ENCODE results near the gene TGM4. TPM values are rescaled to one million over a fixed set of nuclear protein-coding genes. Genes with fewer than 3 reads are reported as not detected.
A peak's percentile ranks its signal among the peaks of the same experiment; 100 is the strongest.

Gene TGM4
- total and polyA plus RNA-seq, 2 experiments from 2014 or later = 0.84 TPM; not detected in 1

DNA sequence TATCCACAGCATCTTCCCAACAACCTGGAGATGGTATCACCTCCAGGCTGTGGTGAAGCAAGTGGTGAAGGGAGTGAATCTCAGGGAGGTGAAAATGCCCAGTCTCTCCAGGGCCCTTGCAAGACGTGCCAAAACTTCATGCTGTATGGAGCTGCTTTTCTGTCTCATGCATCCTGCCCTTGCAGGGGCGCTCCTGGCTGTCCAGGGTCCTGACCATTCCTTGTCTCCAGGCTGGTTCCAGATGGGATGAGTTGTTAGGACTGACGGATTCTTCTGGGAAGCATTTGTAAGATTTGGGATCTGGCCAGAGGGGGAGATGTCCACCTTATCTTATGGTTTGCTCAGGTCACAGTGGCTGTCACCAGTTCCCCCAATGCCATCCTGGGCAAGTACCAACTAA, 15.8 kb downstream of the TGM4 start:
- Histone ChIP-seq H3K9me3 (ENCODE audit: low read depth) (no peaks in the 10 kb centered on the region), H3K4me3 (no peak overlapping the region), H3K27me3 (no peaks in the 10 kb centered on the region), H3K36me3 (no peaks in the 10 kb centered on the region), H3K27ac (no peak overlapping the region), H3K4me1 (ENCODE audit: low read depth) (no peaks in the 10 kb centered on the region)
- TF ChIP-seq, protein P1, sequence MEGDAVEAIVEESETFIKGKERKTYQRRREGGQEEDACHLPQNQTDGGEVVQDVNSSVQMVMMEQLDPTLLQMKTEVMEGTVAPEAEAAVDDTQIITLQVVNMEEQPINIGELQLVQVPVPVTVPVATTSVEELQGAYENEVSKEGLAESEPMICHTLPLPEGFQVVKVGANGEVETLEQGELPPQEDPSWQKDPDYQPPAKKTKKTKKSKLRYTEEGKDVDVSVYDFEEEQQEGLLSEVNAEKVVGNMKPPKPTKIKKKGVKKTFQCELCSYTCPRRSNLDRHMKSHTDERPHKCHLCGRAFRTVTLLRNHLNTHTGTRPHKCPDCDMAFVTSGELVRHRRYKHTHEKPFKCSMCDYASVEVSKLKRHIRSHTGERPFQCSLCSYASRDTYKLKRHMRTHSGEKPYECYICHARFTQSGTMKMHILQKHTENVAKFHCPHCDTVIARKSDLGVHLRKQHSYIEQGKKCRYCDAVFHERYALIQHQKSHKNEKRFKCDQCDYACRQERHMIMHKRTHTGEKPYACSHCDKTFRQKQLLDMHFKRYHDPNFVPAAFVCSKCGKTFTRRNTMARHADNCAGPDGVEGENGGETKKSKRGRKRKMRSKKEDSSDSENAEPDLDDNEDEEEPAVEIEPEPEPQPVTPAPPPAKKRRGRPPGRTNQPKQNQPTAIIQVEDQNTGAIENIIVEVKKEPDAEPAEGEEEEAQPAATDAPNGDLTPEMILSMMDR (IDR thresholded peaks at IDR 0.05; ENCODE audit: low read depth, low read length) = no peak
- DNase-seq (ENCODE audit: low read depth in 1 of 2, low spot score in 1 of 2) = peak in 1 of 2 donors; percentile 47

DNA sequence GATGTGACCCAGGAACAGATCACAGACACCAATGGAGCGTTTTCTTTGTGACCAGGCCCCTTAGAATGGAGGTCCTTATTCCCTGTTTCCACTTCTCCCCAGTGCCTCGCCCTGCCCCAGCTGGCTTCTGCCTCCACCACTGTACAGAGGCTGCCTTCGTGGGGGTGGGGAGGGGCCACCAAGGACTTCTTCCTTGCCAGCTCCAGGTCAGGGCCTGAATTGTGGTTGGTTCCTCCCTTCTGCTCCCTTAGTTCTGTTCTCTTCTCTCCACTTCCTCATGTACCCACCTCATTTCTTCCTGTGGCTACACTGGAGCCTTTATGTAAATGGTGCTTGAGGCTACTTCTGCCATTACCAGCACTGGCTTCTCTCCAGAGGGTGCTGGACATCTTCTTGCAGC, 16.4 kb downstream of the TGM4 start:
- no peaks in the 10 kb centered on the region for H3K4me1 ChIP-seq (ENCODE audit: low read depth)
- H3K27me3 ChIP-seq = no peaks in the 10 kb centered on the region
- H3K27ac ChIP-seq = no peak overlapping the region
- TF ChIP-seq, protein P1 (IDR thresholded peaks at IDR 0.05; ENCODE audit: low read depth, low read length) = no peak
- H3K9me3 ChIP-seq (ENCODE audit: low read depth) = no peaks in the 10 kb centered on the region
- no peak overlapping the region for H3K4me3 ChIP-seq
- DNase-seq (ENCODE audit: low read depth in 1 of 2, low spot score in 1 of 2) = no peak
- H3K36me3 ChIP-seq = no peaks in the 10 kb centered on the region

DNA sequence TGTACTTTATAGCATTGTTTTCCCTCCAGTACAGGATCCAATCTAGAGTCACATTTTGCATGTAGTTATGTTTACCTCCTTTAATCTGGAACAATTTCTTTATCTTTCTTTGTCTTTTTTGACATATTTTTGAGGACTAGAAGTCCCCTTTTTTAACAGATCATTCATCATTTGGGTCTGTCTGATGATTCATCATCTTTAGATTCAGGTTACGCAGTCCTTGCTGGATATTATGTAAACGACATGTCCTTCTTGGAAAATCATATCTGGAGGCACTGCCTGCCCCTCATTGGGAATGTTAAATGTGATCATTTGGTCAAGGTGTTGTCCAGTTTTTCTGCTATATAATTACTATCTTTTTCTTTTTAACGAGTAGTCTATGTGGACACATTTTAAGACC, 18.3 kb downstream of the TGM4 start:
- no peak overlapping the region for H3K27ac ChIP-seq
- DNase-seq (ENCODE audit: low read depth in 1 of 2, low spot score in 1 of 2) = peak in 1 of 2 donors; percentile 43
- TF ChIP-seq, protein P1 (IDR thresholded peaks at IDR 0.05; ENCODE audit: low read depth, low read length) = no peak
- H3K36me3 ChIP-seq = no peaks in the 10 kb centered on the region
- no peaks in the 10 kb centered on the region for H3K9me3 ChIP-seq (ENCODE audit: low read depth)
- H3K27me3 ChIP-seq = no peaks in the 10 kb centered on the region
- no peaks in the 10 kb centered on the region for H3K4me1 ChIP-seq (ENCODE audit: low read depth)
- H3K4me3 ChIP-seq = no peak overlapping the region

DNA sequence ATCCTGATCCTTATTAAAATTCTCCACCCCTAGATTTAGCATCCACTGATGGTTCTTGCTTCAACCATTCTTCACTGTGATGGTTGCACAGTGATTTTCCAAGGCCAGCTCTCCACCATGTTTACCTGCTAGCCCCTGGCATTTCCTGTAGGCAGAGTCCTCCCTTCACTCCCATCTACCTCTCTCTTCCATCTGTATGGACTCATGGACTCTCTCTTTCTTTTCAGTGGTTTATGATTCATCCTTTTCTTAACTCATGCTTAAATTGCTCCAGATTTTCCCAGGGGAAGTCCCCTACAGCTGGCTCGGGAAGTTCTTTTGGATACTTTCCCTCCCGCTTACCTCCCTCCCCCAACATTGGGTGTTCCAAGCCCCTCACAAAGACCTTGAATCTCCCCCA, 18.7 kb downstream of the TGM4 start:
- TF ChIP-seq, protein P1 (IDR thresholded peaks at IDR 0.05; ENCODE audit: low read depth, low read length) = no peak
- H3K9me3 ChIP-seq (ENCODE audit: low read depth) = no peaks in the 10 kb centered on the region
- H3K36me3 ChIP-seq = no peaks in the 10 kb centered on the region
- H3K27me3 ChIP-seq = no peaks in the 10 kb centered on the region
- H3K27ac ChIP-seq = no peak overlapping the region
- H3K4me1 ChIP-seq (ENCODE audit: low read depth) = no peaks in the 10 kb centered on the region
- no peak overlapping the region for H3K4me3 ChIP-seq
- peak in 1 of 2 donors; percentile 71 for DNase-seq (ENCODE audit: low read depth in 1 of 2, low spot score in 1 of 2)

DNA sequence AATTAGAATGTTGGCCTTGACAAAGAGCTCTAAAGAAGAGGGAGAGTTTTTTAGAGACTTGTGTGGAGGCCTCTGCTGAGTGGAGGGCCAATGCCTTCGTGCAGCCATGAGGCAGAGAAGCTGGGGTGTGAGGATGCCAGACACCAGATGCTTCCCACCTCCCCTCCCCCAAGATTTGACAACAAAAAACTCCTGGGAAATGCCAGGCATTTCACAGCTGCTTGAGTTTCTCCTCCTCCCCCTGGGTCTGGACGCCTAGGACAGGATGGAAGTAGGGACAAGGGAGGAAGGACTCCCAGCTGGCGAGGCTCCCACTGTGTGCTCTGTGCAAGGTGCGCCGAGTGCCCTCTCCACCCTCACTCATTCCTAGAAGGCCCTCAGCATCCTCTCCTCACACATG, 20.1 kb downstream of the TGM4 start:
- Histone ChIP-seq H3K9me3 (ENCODE audit: low read depth) (no peaks in the 10 kb centered on the region), H3K36me3 (no peaks in the 10 kb centered on the region), H3K27me3 (no peaks in the 10 kb centered on the region), H3K27ac (no peak overlapping the region), H3K4me1 (ENCODE audit: low read depth) (peaks cover 3% of the 10 kb centered on the region), H3K4me3 (no peak overlapping the region)
- peak in 1 of 2 donors; percentile 47 for DNase-seq (ENCODE audit: low read depth in 1 of 2, low spot score in 1 of 2)
- TF ChIP-seq, protein P1 (IDR thresholded peaks at IDR 0.05; ENCODE audit: low read depth, low read length) = no peak

DNA sequence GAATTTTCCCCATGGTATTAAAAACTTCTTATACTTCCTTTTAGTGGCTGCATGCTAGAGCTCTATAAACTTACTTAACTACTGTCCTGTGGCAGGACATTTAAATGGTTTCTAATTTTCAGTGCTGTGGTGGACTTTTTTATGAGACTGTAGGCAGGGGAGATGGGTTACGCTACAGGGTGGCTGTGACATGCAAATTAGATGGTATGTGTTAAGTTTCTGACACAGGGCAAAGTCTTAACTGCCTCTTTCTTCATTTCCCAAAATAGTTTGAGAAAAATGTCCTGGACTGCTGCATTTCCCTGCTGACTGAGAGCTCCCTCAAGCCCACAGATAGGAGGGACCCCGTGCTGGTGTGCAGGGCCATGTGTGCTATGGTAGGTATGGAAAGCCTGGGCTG, 22.0 kb downstream of the TGM4 start:
- peaks cover 16% of the 10 kb centered on the region for H3K4me1 ChIP-seq (ENCODE audit: low read depth)
- no peaks in the 10 kb centered on the region for H3K36me3 ChIP-seq
- no peaks in the 10 kb centered on the region for H3K9me3 ChIP-seq (ENCODE audit: low read depth)
- TF ChIP-seq, protein P1 (IDR thresholded peaks at IDR 0.05; ENCODE audit: low read depth, low read length) = no peak
- H3K4me3 ChIP-seq = no peak overlapping the region
- DNase-seq (ENCODE audit: low read depth in 1 of 2, low spot score in 1 of 2) = no peak
- H3K27me3 ChIP-seq = no peaks in the 10 kb centered on the region
- H3K27ac ChIP-seq = no peak overlapping the region

Measured in cardiac muscle cell (in vitro differentiated cells and primary cell).